ENCODE results near the gene YTHDF1.
A peak's percentile ranks its signal among the peaks of the same experiment; 100 is the strongest.

YTHDF1 gene

DNA sequence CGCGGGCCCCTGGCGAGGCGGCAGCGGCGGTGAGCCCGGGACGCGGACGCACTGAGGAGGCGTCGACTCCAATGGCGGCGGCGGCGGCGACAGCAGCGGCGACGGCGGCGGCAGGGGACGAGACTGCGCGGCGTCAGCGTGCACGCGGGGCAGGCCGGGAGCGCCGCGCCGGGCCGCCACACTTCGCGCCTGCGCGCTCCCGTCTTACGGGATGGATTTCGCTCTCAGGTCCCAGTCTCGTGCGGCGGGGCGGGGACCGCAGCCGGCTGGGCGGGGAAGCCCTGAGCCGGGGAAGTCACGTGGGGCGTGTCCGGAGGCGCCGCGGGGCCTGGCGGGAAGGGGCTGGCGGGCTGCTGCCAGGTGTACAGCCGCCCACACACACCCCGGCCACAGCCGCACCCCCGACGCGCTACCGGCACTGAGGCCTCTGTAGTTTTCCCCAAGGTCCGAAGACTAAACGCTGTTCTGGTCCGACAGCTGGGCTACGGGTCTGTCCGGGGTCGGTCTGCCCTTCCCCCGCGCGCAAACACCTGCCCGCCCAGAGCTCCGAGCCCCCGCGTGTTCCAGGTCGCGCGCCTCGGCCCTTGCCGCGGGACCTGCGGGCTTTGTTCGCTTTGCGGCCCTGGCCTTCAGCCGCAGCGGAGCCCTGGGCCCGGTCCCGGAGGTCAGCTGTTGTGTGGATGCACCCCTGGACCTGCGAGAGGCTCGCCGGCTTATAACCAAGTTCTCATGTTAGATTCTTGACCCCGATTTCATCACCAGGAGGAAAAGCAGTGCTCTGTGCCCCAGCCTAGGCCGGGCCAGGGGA is at the start of gene YTHDF1:
Gene YTHDF1, minus strand, starts transcription at position 91 of the 808 bp plus-strand sequence. CDS start 239 bp downstream, outside the sequence.
- DNase-seq (ENCODE audit: low spot score), result peak; percentile 96

DNA sequence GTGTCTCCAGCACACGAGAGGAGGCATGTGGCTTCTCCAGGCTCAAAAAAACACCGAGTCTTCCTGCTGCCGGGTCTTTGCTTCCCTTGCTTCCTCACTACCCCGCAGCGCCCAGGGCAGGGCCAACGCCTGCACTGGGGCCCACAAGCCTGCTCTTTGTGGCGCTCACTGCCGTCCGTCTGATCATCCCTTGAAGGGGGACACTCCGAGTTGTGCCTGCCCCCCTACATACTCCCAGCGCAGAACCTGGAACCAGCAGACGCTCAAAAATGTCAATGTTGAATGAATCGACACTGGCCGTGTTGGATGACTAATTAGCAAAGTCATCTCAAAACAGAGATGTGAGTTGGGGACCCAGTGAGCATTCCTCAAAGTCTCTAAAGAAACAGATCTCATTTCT is 48.6 kb upstream of the YTHDF1 start:
- peak; percentile 71 for DNase-seq (ENCODE audit: low spot score)

DNA sequence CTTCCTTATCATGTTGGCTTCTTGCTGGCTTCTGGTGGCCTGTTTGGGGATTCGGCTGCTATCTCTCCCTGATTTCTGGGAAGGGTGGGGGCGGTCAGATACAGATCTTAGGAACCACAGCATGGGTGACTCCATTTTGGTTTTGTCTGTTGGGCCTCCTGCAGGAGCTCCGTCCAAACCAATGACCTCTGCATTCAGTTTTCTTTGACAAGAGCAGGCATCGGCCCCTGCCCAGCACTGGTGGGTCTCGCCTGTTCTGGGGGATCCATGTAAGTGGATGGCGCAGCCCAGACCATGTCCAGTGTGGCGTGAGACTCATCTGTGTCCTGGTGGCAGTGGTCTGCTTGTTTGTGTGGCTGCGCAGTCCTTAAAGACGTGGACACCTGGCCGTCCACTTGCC is 48.1 kb upstream of the YTHDF1 start:
- no peak for DNase-seq (ENCODE audit: low spot score)

DNA sequence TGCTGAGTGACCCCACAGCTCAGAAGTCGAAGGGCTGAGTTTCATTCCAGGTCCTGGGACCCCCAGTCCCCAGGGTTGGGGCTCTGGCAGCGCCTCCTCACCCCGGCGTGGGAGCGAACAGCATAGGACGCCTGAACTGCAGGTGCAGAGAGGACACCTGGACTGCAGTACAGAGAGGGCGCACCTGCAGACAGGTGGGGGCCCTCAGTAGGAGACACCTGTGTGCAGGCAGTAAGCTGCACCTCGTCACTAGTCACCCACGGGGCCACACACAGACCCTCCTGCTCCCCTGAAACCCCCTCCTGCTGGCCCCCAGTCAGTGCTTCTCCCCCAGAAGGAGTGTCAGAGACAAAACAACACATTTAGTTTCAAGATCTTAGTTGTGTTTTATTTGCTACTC is 46.9 kb upstream of the YTHDF1 start:
- DNase-seq (ENCODE audit: low spot score), result no peak

DNA sequence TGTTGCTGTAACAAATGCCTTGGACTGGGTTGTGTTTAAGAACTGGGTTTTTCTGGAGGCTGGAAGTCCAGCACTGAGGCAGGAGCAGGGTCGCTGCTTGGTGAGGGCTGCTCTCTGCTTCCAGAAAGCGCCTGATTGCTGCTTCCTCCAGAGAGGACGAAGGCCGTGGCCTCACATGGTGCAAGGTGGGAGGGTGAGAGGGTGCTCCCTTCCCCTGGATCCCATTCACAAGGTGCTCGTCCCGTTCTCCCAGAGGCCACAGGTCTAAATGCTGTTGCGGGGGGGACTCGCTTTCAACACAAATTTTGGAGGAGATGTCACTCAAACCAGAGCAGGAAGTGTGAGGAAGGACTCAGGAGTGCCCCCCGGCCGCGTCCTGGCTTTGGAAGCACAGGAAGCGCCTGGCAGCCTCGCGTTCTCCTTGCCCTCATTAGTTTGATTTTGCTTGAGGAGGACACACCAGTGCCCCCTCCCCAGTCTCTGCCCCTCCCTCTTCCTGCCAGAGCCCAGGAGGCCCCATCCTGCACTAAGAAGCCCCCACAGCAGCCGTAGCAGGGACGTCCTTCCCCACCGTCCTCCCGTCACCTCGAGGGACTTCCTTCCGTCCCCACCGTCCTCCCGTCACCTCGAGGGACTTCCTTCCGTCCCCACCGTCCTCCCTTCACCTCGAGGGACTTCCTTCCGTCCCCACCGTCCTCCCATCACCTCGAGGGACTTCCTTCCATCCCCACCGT is 46.0 kb upstream of the YTHDF1 start:
- DNase-seq (ENCODE audit: low spot score), result no peak

DNA sequence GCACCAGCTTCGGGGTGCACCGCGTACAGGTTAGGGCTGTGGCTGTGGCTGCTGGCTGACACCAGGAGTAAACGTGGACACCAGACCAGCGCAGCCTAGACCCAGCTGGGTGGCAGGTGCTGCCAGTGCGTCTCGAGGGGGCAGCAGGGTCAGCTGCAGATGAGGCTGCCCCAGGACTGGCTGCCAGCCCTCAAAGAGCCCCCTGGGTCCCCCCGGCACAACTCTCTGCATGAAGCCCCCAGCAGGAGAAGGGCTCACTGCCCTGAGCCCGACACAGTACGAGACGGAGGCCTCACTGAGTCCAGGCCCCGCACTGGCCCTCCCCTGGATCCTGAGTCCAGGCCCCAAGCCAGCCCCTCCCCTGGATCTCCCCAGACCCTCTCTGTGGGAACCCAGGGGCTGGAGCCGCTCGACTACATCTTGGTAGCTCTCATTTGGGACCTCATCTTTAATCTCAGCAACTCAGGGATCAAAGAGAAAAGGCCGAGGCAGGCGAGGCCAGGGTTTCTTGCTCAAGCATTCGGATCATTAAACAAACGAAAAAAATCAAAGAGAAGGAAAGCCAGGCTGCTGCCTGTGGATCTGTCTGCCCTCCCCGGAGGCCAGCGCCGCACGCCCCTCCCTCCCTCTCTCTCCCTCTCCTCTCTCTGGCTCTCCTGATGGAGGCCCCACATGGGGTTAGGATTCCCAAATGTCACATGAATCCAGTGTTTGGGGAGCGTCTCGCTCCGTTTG is 45.3 kb upstream of the YTHDF1 start:
- no peak for DNase-seq (ENCODE audit: low spot score)

DNA sequence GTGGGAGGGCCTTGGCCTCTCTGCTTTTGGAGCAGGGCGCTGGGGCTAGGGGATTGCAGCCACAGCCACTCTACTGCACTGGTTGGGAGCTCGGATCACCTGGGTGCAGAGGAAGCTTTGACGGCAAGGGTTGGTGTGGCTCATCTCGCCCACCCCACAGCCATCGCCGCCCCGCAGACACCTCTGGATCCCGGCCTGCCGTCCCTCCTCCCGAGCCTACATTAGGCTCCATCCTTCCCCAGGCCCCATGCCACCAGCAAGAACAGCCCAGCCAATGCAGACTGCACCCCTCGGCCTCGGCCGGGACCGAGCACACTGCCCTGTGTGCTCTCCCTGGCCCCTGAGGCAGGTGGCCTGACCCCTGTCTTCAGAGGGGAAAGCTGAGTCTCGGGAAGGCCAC is 44.6 kb upstream of the YTHDF1 start:
- no peak for DNase-seq (ENCODE audit: low spot score)

DNA sequence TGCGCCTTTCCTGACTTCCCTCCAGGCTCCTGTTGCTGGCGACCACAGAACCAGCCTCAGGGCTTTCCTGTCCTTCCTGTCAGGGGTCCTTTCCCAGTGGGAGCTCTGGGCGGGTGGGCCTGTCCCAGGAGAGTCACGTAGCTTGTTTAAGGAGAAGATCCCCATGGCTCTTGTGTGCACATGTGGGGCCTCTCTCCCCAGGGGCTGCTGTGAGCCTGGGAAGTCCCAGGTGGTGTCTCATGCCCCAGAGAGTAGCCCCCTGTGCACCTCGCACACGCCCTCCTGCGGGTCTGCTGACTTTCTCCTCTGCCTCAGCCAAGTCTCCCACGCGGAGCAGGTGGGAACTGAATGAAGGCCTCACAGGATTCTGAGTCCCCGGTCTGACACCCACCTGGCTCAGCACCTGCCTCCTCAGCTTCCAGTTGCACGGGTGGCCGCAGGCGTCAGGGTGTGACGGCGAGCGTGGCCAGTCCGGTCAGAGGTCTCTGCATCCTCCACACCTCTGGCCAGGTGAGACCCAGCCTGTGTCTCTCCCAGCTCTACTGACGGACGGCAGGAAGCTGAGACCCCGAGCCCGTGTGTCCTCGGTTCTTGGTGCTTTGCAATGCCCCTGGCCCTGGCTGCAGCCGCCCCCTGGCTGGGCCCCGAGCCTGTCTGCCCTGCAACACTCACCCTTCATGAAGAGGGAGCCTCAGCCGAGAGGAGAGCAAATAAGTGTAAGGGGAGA is 44.0 kb upstream of the YTHDF1 start:
- no peak for DNase-seq (ENCODE audit: low spot score)

DNA sequence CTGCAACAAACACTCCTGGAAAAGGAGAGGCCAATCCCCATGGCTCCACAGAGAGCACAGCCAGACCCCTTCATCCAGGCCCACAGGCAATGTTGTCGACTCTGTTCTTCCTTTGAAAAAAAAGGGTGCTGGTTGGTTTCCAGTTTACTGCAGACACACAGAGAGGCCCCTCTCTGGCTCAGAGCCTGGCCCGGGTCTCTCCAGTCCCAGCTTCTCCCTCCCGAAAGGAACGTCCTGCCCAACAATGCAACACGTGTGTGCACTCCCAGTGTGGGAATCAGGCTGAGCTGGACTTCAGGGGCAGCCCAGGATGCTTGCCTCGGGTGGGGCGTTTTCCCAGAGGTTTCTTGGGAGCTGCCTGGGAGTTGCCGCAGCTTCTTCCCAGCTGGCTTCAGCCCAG is 42.9 kb upstream of the YTHDF1 start:
- DNase-seq (ENCODE audit: low spot score), result no peak

DNA sequence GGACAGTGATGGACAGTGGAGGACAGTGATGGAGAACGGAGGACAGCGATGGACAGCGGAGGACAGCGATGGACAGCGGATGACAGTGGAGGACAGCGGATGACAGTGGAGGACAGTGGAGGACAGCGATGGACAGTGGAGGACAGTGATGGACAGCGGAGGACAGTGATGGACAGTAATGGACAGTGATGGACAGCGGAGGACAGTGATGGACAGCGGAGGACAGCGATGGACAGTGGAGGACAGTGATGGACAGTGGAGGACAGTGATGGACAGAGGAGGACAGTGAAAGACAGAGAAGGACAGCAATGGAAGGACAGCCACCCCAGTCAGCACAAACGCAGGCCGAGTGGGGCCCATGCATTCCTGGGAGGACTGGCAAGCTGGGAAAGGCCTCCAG is 41.7 kb upstream of the YTHDF1 start:
- no peak for DNase-seq (ENCODE audit: low spot score)

DNA sequence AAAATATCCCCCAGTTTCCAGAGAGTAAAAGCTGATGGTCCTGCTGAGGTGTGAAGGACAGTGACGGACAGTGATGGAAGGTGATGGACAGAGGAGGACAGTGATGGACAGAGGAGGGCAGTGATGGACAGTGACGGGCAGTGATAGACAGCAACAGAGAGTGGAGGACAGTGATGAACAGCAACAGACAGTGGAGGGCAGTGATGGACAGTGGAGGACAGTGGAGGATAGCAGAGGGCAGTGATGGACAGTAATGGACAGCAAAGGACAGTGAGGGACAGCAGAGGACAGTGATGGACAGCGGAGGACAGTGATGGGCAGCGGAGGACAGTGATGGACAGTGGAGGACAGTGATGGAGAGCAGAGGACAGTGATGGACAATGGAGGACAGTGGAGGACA is 41.0 kb upstream of the YTHDF1 start:
- DNase-seq (ENCODE audit: low spot score), result no peak

DNA sequence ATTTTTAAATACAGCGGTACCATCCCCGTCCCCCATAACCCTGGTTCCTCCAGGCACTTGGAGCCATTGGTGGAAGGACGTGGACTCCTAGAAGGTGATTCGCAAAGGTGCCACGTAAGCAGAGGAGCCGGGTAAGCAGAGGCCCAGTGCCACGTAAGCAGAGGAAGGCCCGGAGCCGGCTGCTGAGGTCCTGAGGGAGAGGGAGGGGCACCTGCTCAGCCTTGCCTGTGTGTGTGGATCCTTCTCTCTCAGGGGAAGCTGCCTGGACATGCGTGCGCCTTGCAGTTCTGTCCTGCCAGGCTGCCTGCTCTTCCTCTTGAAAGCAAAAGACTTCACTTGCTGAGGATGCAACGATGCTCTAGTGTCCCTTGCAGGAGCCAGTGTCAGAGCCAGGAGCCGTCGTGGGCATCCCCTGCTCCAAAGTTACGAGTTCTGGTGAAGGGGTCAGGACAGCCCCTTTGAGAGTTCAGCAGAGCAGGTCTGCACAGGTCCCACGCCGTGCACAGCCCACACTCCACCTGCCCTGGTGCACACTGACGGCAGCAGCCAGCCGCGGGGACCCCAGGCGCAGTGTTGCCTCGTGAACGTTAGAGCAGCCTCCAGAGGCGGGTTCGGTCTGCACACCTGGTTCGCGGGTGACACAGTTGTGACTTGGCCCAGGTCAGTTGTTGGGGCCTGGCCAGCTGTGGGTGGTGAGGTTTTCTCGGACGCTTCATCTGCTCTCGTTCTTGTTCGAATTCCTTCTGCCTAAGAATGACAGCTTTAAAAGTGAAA is 40.2 kb upstream of the YTHDF1 start:
- DNase-seq (ENCODE audit: low spot score), result no peak

DNA sequence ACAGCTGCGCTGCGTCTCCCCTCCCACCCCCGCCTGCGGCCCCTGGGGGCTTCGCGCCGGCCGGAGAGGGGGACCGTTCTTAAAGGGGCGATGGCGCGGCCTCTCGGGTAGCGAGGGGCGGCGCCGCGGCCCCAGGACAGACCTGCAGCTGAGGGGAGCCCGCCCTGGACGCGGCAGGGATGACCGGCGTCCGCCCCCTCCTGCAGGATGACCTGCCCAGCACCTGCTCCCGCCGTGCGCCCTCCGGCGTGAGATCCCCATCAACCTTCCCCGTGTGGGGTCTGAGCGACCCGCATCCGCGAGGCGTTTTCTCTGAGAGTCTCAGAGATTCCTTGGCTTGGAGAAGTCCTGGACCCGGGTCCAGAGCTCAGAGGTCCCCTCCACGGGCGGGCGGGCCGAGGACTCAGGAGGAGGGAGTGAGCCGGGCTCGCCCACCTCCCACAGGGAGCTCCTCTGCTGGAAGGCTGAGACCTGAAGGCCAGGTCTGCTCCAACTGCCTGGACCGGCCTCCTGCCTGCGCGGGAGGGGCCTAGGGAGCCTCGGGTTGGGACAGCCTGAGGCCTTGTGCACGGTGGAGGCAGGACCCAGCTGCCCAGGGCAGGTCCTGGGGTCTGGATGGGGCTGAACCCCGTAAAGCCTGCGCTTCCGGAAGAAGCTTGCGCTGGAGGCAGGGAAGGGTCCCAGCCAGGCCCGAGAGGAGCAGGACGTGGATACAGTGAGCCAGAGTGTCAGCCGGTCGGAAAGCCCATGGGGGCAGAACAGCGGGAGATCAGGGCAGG is 38.9 kb upstream of the YTHDF1 start:
- no peak for DNase-seq (ENCODE audit: low spot score)

DNA sequence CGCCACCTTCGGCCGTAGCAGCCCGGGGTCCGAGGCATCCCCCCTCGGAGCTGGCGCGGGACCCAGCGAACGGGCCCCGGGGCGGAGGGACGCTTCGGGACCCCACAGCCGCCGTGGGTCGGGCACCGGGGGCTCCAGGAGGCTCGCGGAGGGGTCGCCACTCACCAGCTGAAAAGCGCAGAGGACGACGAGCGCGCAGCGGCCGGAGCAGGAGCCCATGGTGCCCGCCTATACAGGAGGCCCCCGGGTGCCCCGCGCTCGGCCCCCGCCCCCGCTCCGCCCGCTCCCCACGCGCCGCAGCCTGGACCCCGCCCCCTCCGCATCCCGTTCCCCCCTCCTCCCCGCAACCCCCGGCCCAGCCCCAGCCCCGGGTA is 38.3 kb upstream of the YTHDF1 start, which contains the start of gene NKAIN4:
Gene NKAIN4, minus strand, starts transcription at position 232 of the 374 bp plus-strand sequence. Its CDS starts 13 bp downstream, at position 219.
- DNase-seq (ENCODE audit: low spot score), result no peak

DNA sequence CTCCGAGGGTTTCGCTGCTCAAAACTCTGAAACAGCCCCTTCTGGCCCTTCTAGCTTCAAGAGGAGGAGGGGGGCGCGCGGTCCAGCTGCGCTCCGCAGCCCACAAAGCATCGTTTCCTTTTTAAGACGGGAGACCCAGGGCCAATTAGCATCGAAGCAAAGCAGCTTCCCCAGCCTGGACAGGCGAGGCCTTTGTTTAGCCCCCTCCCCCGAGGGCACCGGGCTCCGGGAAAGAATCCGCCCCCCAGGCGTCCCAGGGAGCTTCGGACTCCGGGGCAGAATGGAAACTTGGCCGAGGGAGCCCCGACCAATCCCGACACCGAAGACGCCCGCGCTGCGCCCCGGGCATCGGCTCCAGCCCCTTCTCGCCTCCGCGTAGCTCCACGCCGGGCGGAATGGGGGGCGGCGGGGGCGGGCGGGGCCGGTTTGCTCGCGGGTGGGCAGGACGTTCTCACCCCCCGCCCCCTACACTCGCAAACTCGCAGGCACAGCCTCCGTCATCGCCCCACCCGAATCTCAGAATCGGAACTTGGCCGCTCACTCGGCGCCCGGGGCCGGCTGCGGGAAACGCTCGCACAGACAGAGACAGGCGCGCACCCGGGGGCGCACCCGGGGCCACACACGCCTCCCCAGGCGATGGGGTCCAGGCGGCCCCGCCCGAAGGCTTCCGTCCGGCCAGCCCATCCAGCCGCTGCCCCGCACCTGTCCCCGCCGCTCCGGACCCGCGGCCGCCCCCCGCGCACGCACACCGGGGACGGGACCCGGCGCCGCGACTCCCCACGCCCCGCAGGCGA is 37.7 kb upstream of the YTHDF1 start:
- no peak for DNase-seq (ENCODE audit: low spot score)

DNA sequence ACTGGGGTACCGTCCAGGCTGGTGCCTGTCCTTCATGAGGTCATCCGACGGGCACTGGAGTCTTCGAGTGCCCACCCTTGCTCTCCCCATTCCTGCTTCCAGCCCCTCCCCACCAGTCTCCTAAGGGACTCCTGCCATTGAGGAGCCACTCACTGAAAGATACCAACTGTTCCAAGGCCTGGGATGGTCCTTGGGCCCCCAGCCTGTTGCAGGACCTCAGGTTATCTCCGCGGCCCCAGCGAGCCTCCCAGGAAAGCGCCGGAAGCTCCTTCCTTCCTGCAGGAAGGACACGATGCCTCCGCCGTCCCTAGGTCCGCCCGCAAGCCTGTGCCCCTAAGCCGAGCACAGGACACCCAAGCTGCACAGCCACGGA is 37.1 kb upstream of the YTHDF1 start:
- DNase-seq (ENCODE audit: low spot score), result no peak

DNA sequence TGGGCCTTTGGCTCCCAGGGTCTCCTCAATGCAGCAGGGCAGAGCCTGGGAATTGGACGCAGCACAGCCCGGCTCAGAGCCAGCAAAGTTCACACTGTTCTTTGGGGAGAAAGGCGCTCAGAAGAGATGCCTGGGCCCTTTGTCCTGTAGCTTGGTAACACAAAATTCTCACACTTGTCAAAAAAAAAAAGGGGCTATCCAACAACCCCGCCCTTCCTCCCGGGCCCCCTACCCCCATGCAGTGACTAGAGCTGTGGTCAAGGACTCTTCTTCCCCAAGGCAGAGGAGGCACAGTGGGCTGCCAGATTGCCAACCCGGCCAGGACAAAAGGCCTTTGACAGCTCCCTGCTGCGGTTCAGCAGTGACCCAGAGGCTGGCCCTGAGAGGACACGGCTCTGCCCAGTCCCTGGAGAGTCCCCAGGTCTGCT is 36.4 kb upstream of the YTHDF1 start:
- DNase-seq (ENCODE audit: low spot score), result no peak

DNA sequence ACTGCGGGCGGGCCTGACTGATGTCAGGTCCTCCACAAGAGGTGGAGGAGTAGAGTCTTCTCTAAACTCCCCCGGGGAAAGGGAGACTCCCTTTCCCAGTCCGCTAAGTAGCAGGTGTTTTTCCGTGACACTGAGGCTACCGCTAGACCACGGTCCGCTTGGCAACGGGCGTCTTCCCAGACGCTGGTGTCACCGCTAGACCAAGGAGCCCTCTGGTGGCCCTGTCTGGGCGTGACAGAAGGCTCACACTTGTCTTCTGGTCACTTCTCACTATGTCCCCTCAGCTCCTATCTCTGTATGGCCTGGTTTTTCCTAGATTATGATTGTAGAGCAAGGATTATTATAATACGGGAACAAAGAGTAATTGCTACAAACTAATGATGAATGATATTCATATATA is 35.4 kb upstream of the YTHDF1 start:
- peak; percentile 49 for DNase-seq (ENCODE audit: low spot score)

DNA sequence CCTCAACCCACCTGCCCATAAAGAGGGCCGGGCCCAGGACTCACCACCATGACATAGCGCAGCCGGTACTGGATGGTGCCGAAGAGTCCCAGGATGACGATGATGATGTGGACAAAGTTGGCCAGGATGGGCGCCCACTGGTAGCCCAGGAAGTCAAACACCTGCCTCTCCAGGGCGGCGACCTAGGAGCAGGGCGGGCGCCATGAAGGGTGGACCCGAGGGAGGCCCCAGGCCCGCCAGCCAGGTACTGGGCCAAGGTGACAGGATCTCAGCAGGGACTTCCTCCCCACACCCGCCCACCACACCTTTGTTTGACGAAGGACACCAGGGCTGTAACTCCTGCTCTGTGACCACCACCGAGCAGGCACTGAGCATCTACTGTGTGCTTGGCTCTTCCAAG is 34.0 kb upstream of the YTHDF1 start:
- no peak for DNase-seq (ENCODE audit: low spot score)
